DOHH2 (cell line): ENCODE measurements around the gene ITGB7.
"Not testable (repeated sequence)": the region's sequence is repeated elsewhere in the genome, so short reads cannot be mapped to it uniquely, and the experiment has no call there.

Experiments used
- CTCF ChIP-seq: fragments of 200-600 bp; sonication (generic); IDR thresholded peaks from one replicate; pipeline ENCODE4 v1.5.1; 2014; ENCODE audit warnings: antibody characterized with exemption, mild to moderate bottlenecking, low read depth, low read length; ENCODE audit not compliant: poor library complexity, severe bottlenecking
- EZH2phosphoT487 ChIP-seq: fragments of 200-600 bp; sonication (generic); IDR thresholded peaks from 2 replicates; pipeline ENCODE4 v1.6.1; 2017; ENCODE audit warnings: borderline replicate concordance, mild to moderate bottlenecking, antibody characterized with exemption, low read length, moderate library complexity, mixed read lengths

GRCh38 chr12:53202316-53202715 lies 4.7 kb downstream of the ITGB7 start:
- TF ChIP-seq CTCF, EZH2phosphoT487: not testable (repeated sequence)
